ENCODE data around the gene XAB2. TPM values are rescaled to one million over a fixed set of nuclear protein-coding genes. Genes with fewer than 3 reads are reported as not detected.

Gene XAB2
- total RNA-seq, 2 donors from 2014 or later = 56.3 to 70.1 TPM

- Mint-ChIP-seq H3K27me3 (no peaks in the 10 kb centered on the region), H3K4me1 (peaks cover 2% of the 10 kb centered on the region), H3K4me3 (no peak overlapping the region), H3K27ac (no peak overlapping the region), H3K36me3 (ENCODE audit: low read depth) (peaks cover 7% of the 10 kb centered on the region)
- ATAC-seq (no peak), DNase-seq (no peak)
- no peaks in the 10 kb centered on the region for H3K9me3 ChIP-seq (ENCODE audit: control insufficient read depth, low read length, poor library complexity, severe bottlenecking)
These were observed 8.6 kb downstream of the XAB2 start for GRCh38 chr19:7620442-7621412.

- H3K36me3 Mint-ChIP-seq (ENCODE audit: low read depth) = peaks cover 7% of the 10 kb centered on the region
These were observed 9.5 kb downstream of the XAB2 start for GRCh38 chr19:7619671-7620441.

GRCh38 chr19:7618771-7619510, 10.4 kb downstream of the XAB2 start:
- ATAC-seq = no peak
- DNase-seq = no peak
- Mint-ChIP-seq H3K36me3 (ENCODE audit: low read depth) (peaks cover 7% of the 10 kb centered on the region), H3K4me1 (no peaks in the 10 kb centered on the region), H3K4me3 (peak overlapping the region; percentile 57), H3K27ac (peak overlapping the region; percentile 59), H3K27me3 (no peaks in the 10 kb centered on the region)
- H3K9me3 ChIP-seq (ENCODE audit: control insufficient read depth, low read length, poor library complexity, severe bottlenecking) = no peaks in the 10 kb centered on the region

More at GRCh38 chr19:7619671-7620441, 9.5 kb downstream of the XAB2 start:
- no peaks in the 10 kb centered on the region for H3K27me3 Mint-ChIP-seq
- H3K4me3 Mint-ChIP-seq = no peak overlapping the region
- DNase-seq = no peak
- no peak for ATAC-seq
- H3K27ac Mint-ChIP-seq = no peak overlapping the region
- H3K9me3 ChIP-seq (ENCODE audit: control insufficient read depth, low read length, poor library complexity, severe bottlenecking) = no peaks in the 10 kb centered on the region
- peaks cover 2% of the 10 kb centered on the region for H3K4me1 Mint-ChIP-seq

- DNase-seq = no peak
- Mint-ChIP-seq H3K4me1 (no peaks in the 10 kb centered on the region), H3K27me3 (no peaks in the 10 kb centered on the region), H3K27ac (peak overlapping the region; percentile 59), H3K36me3 (ENCODE audit: low read depth) (peaks cover 7% of the 10 kb centered on the region), H3K4me3 (peak overlapping the region; percentile 57)
- H3K9me3 ChIP-seq (ENCODE audit: control insufficient read depth, low read length, poor library complexity, severe bottlenecking) = no peaks in the 10 kb centered on the region
- ATAC-seq = no peak
These were observed 11.0 kb downstream of the XAB2 start for GRCh38 chr19:7618348-7618747.

GRCh38 chr19:7617735-7618134, 11.6 kb downstream of the XAB2 start:
- no peak for DNase-seq
- ATAC-seq = no peak
- Mint-ChIP-seq H3K27me3 (no peaks in the 10 kb centered on the region), H3K4me3 (no peak overlapping the region), H3K27ac (no peak overlapping the region), H3K4me1 (no peaks in the 10 kb centered on the region), H3K36me3 (ENCODE audit: low read depth) (peaks cover 3% of the 10 kb centered on the region)
- no peaks in the 10 kb centered on the region for H3K9me3 ChIP-seq (ENCODE audit: control insufficient read depth, low read length, poor library complexity, severe bottlenecking)

GRCh38 chr19:7617172-7617571, 12.2 kb downstream of the XAB2 start:
- Mint-ChIP-seq H3K4me1 (no peaks in the 10 kb centered on the region), H3K36me3 (ENCODE audit: low read depth) (peaks cover 2% of the 10 kb centered on the region), H3K27ac (no peak overlapping the region), H3K27me3 (no peaks in the 10 kb centered on the region), H3K4me3 (no peak overlapping the region)
- DNase-seq (no peak), ATAC-seq (no peak)
- no peaks in the 10 kb centered on the region for H3K9me3 ChIP-seq (ENCODE audit: control insufficient read depth, low read length, poor library complexity, severe bottlenecking)

GRCh38 chr19:7614859-7615741, 14.2 kb downstream of the XAB2 start:
- no peak overlapping the region for H3K27ac Mint-ChIP-seq
- no peaks in the 10 kb centered on the region for H3K27me3 Mint-ChIP-seq
- no peaks in the 10 kb centered on the region for H3K4me1 Mint-ChIP-seq
- peaks cover 2% of the 10 kb centered on the region for H3K36me3 Mint-ChIP-seq (ENCODE audit: low read depth)
- ATAC-seq (no peak), DNase-seq (no peak)
- H3K9me3 ChIP-seq (ENCODE audit: control insufficient read depth, low read length, poor library complexity, severe bottlenecking) = no peaks in the 10 kb centered on the region
- H3K4me3 Mint-ChIP-seq = no peak overlapping the region

- Mint-ChIP-seq H3K4me3 (no peak overlapping the region), H3K36me3 (ENCODE audit: low read depth) (no peaks in the 10 kb centered on the region), H3K27me3 (no peaks in the 10 kb centered on the region), H3K4me1 (no peaks in the 10 kb centered on the region), H3K27ac (no peak overlapping the region)
- DNase-seq = no peak
- H3K9me3 ChIP-seq (ENCODE audit: control insufficient read depth, low read length, poor library complexity, severe bottlenecking) = no peaks in the 10 kb centered on the region
- ATAC-seq = no peak
These were observed 16.8 kb downstream of the XAB2 start for GRCh38 chr19:7612282-7613274.

GRCh38 chr19:7611541-7612279, 17.6 kb downstream of the XAB2 start:
- Mint-ChIP-seq H3K27ac (no peak overlapping the region), H3K27me3 (no peaks in the 10 kb centered on the region), H3K4me1 (no peaks in the 10 kb centered on the region), H3K36me3 (ENCODE audit: low read depth) (no peaks in the 10 kb centered on the region), H3K4me3 (no peak overlapping the region)
- H3K9me3 ChIP-seq (ENCODE audit: control insufficient read depth, low read length, poor library complexity, severe bottlenecking) = no peaks in the 10 kb centered on the region
- ATAC-seq (no peak), DNase-seq (no peak)

GRCh38 chr19:7610491-7611240, 18.7 kb downstream of the XAB2 start:
- no peak overlapping the region for H3K27ac Mint-ChIP-seq
- H3K27me3 Mint-ChIP-seq = no peaks in the 10 kb centered on the region
- DNase-seq (no peak), ATAC-seq (no peak)
- no peak overlapping the region for H3K4me3 Mint-ChIP-seq
- H3K4me1 Mint-ChIP-seq = no peaks in the 10 kb centered on the region
- H3K36me3 Mint-ChIP-seq (ENCODE audit: low read depth) = no peaks in the 10 kb centered on the region
- no peaks in the 10 kb centered on the region for H3K9me3 ChIP-seq (ENCODE audit: control insufficient read depth, low read length, poor library complexity, severe bottlenecking)

All from T-helper 17 cell (primary cell).